Type B pancreatic cell (in vitro differentiated cells): ENCODE data around the gene CD55. TPM values are rescaled to one million over a fixed set of nuclear protein-coding genes. Genes with fewer than 3 reads are reported as not detected.

Experiments used
- DNase-seq: peaks from one replicate; pipeline ENCODE4 v3.0.0; 2021; ENCODE audit warnings: mixed read lengths; ENCODE audit not compliant: unreplicated experiment; ENCODE audit errors: extremely low spot score
- H3K27ac Mint-ChIP-seq: 2 replicates; pipeline ENCODE4 v1.8.0; 2021; ENCODE audit warnings: mild to moderate bottlenecking, mixed read lengths
- H3K27me3 Mint-ChIP-seq: 2 replicates; pipeline ENCODE4 v1.8.0; 2021; ENCODE audit warnings: mixed read lengths
- H3K36me3 Mint-ChIP-seq: 2 replicates; pipeline ENCODE4 v1.8.0; 2021; ENCODE audit warnings: mixed read lengths
- H3K4me1 Mint-ChIP-seq: one replicate; pipeline ENCODE4 v1.8.0; 2021; ENCODE audit warnings: mixed read lengths; ENCODE audit not compliant: unreplicated experiment
- H3K4me3 Mint-ChIP-seq: 2 replicates; pipeline ENCODE4 v1.8.0; 2021; ENCODE audit warnings: mild to moderate bottlenecking, mixed read lengths
- H3K9me3 Mint-ChIP-seq: 2 replicates; pipeline ENCODE4 v1.8.0; 2021; ENCODE audit warnings: mixed read lengths
- total RNA-seq: library from RNA; stranded (reverse); gene quantifications from 2 replicates; pipeline ENCODE4 v1.2.1, GENCODE V29; 2021; ENCODE audit warnings: low replicate concordance
- TF ChIP-seq, protein P1 (sequence below): fragments of 200-600 bp; sonication (generic); conservative IDR thresholded peaks from 2 replicates; pipeline ENCODE4 v1.5.0; 2021; ENCODE audit warnings: antibody characterized with exemption, mild to moderate bottlenecking

CD55 gene
- total RNA-seq, 1 donor from 2014 or later = 60.0 TPM

- H3K27ac Mint-ChIP-seq = peak overlapping the region; percentile 100
- TF ChIP-seq, protein P1, sequence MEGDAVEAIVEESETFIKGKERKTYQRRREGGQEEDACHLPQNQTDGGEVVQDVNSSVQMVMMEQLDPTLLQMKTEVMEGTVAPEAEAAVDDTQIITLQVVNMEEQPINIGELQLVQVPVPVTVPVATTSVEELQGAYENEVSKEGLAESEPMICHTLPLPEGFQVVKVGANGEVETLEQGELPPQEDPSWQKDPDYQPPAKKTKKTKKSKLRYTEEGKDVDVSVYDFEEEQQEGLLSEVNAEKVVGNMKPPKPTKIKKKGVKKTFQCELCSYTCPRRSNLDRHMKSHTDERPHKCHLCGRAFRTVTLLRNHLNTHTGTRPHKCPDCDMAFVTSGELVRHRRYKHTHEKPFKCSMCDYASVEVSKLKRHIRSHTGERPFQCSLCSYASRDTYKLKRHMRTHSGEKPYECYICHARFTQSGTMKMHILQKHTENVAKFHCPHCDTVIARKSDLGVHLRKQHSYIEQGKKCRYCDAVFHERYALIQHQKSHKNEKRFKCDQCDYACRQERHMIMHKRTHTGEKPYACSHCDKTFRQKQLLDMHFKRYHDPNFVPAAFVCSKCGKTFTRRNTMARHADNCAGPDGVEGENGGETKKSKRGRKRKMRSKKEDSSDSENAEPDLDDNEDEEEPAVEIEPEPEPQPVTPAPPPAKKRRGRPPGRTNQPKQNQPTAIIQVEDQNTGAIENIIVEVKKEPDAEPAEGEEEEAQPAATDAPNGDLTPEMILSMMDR = no peak
- peaks cover 11% of the 10 kb centered on the region for H3K27me3 Mint-ChIP-seq
- H3K9me3 Mint-ChIP-seq = no peaks in the 10 kb centered on the region
- H3K4me3 Mint-ChIP-seq = peak overlapping the region; percentile 97
- no peak for DNase-seq
- H3K4me1 Mint-ChIP-seq = peaks cover 13% of the 10 kb centered on the region
- H3K36me3 Mint-ChIP-seq = peaks cover 10% of the 10 kb centered on the region
These were observed 540 bp downstream of the CD55 start for GRCh38 chr1:207321790-207322645.

DNA sequence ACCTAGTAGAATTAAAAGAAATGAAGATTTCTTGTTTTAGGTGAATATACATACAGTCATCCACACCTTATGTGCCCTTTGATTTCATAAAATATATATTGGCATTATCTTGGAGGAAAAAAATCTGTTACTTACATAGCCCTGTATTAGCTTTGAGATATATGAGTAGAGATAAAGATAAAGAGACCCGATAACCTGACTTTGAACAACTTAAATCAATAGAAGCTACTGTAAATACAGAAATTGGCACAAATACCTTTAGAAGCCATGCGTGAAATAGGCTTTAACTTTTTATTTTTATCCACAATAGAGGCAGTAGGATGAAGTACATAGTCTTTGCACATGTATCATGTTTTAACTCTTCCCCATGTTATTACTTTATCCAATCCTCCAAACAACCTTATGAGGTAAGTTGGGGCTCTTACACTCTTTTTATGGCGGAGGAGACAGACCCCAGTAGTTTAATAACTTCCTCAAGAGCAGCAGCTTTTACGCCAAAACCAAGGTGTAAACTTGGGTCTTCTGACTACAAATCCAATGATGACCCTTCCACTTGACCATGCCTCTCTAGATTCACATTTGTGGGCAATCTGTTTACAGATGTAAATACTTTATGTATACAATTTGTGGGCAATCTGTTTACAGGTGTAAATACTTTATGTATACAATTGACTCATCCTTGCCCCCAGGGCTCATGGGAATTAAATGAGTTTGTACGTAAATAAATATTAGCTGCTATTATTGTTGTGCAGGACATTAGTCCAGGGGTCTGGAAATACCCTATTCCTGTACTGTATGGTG lies 2.1 kb downstream of the CD55 start:
- no peak for DNase-seq
- TF ChIP-seq, protein P1 = no peak
- H3K36me3 Mint-ChIP-seq = peaks cover 19% of the 10 kb centered on the region
- peak overlapping the region; percentile 70 for H3K27ac Mint-ChIP-seq
- H3K4me1 Mint-ChIP-seq = peaks cover 13% of the 10 kb centered on the region
- peak overlapping the region; percentile 78 for H3K4me3 Mint-ChIP-seq
- H3K9me3 Mint-ChIP-seq = no peaks in the 10 kb centered on the region
- peaks cover 11% of the 10 kb centered on the region for H3K27me3 Mint-ChIP-seq

DNA sequence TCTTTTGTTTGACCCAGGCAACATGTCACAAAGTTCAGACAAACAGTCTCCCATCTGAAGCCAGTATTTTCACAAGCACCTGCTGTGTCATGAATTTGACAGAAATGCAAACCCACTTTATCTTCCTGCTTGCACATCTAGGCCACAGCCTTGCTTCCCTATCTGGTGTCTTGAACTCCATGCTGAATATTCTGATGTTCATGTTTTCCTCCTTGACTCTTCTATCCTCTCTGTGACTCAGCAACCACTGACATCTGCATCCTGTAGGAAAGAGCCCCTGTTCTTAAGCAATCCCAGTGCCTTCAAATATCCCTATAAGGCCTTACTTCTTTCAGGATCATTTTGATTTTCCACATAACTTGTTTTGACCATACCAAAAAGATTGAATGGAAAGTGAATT lies 6.5 kb downstream of the CD55 start:
- H3K27ac Mint-ChIP-seq = peak overlapping the region; percentile 57
- TF ChIP-seq, protein P1 = no peak

DNA sequence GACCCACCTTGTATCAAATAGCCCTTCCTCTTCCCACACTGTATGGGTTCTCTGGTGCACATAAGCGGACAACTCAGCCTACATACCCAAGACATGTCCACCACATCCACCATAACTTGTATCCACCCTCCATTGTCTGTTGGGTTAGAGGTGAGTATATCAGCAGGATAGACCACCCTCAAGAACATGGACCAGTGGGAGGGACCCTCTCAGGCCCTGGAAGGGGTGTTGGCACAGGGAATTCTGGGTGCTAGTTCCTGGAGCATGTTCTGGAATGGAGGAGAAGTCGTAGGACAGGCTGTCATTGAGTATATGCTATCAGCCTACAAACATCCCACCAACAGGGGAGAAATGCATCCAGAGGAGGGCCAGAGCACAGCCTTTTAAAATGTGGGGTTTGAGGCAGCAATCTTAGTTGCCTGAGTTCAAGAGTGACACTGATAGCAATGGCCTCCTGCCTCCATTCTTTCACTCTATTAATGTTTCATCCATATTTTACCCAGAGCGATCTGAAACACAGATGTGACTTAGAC lies 7.5 kb downstream of the CD55 start:
- Mint-ChIP-seq H3K9me3 (peaks cover 8% of the 10 kb centered on the region), H3K4me3 (peak overlapping the region; percentile 7), H3K36me3 (peaks cover 42% of the 10 kb centered on the region)

More for the DNA sequence above, 6.5 kb downstream of the CD55 start:
- H3K27me3 Mint-ChIP-seq = no peaks in the 10 kb centered on the region
- peaks cover under 1% of the 10 kb centered on the region for H3K9me3 Mint-ChIP-seq
- H3K4me3 Mint-ChIP-seq = peak overlapping the region; percentile 7
- H3K4me1 Mint-ChIP-seq = no peaks in the 10 kb centered on the region
- peaks cover 34% of the 10 kb centered on the region for H3K36me3 Mint-ChIP-seq
- DNase-seq = no peak

GRCh38 chr1:207329469-207329868 lies 8.0 kb downstream of the CD55 start:
- no peak for DNase-seq
- Mint-ChIP-seq H3K36me3 (peaks cover 41% of the 10 kb centered on the region), H3K9me3 (peaks cover 8% of the 10 kb centered on the region), H3K4me1 (no peaks in the 10 kb centered on the region), H3K27me3 (no peaks in the 10 kb centered on the region), H3K27ac (peak overlapping the region; percentile 57), H3K4me3 (no peak overlapping the region)
- TF ChIP-seq, protein P1 = no peak

More for the DNA sequence above, 7.5 kb downstream of the CD55 start:
- TF ChIP-seq, protein P1 = no peak
- H3K27me3 Mint-ChIP-seq = no peaks in the 10 kb centered on the region
- peak overlapping the region; percentile 57 for H3K27ac Mint-ChIP-seq
- DNase-seq = no peak
- no peaks in the 10 kb centered on the region for H3K4me1 Mint-ChIP-seq
